Astrocyte of the cerebellum (primary cell): ENCODE data around the gene PPP1R9B.
A peak's percentile ranks its signal among the peaks of the same experiment; 100 is the strongest.

ENCODE experiments used
- DNase-seq: peaks from one replicate; pipeline ENCODE4 v3.0.0-alpha.2; 2011; ENCODE audit warnings: low read depth
- H3K4me3 ChIP-seq: 2 replicates; pipeline ENCODE4 v1.5.1; 2011; ENCODE audit warnings: mild to moderate bottlenecking, low read depth, low read length, moderate library complexity
- CTCF ChIP-seq: IDR thresholded peaks from 2 replicates; pipeline ENCODE4 v1.5.1; 2012; ENCODE audit warnings: low read length, low read depth, moderate library complexity, mild to moderate bottlenecking; ENCODE audit errors: missing control alignments
- in situ Hi-C: cut with HindIII; loops from 2 replicates; pipeline ENCODE4 v1.10.0; 2017; ENCODE audit warnings: low sequenced_read_pairs

The PPP1R9B gene

GRCh38 chr17:50125420-50125997, 25.0 kb downstream of the PPP1R9B start:
- DNase-seq = no peak
- no peak for TF ChIP-seq CTCF
- no peak overlapping the region for H3K4me3 ChIP-seq
- in situ Hi-C loops = no loop called here

- DNase-seq = peak; percentile 78
- no peak overlapping the region for H3K4me3 ChIP-seq
- in situ Hi-C loops = no loop called here
- no peak for TF ChIP-seq CTCF
These were observed 26.7 kb downstream of the PPP1R9B start for GRCh38 chr17:50123649-50124349.

- no peak for TF ChIP-seq CTCF
- in situ Hi-C loops = no loop called here
- H3K4me3 ChIP-seq = no peak overlapping the region
- DNase-seq = no peak
These were observed 27.5 kb downstream of the PPP1R9B start for GRCh38 chr17:50122945-50123344.

- H3K4me3 ChIP-seq = no peak overlapping the region
- no peak for DNase-seq
- TF ChIP-seq CTCF = no peak
- in situ Hi-C loops = no loop called here
These were observed 29.8 kb downstream of the PPP1R9B start for GRCh38 chr17:50120475-50121253.

GRCh38 chr17:50118828-50119218, 31.7 kb downstream of the PPP1R9B start:
- no peak for TF ChIP-seq CTCF
- no peak overlapping the region for H3K4me3 ChIP-seq
- in situ Hi-C loops = no loop called here
- no peak for DNase-seq

GRCh38 chr17:50118076-50118827, 32.2 kb downstream of the PPP1R9B start:
- in situ Hi-C loops = no loop called here
- no peak for TF ChIP-seq CTCF
- no peak for DNase-seq
- no peak overlapping the region for H3K4me3 ChIP-seq
